K562 (cell line): ENCODE results near the gene ORC5. TPM values are rescaled to one million over a fixed set of nuclear protein-coding genes. Genes with fewer than 3 reads are reported as not detected.

Source experiments
- ARHGAP35 ChIP-seq: fragments of 450-650 bp; IDR thresholded peaks from 2 replicates; pipeline ENCODE4 v1.6.1; 2018; ENCODE audit not compliant: partially characterized antibody
- BCL6 ChIP-seq: fragments of 250-450 bp; sonication (Bioruptor Pico); IDR thresholded peaks from 2 replicates; pipeline ENCODE4 v1.4.0; 2020
- BMI1 ChIP-seq: fragments of 150-350 bp; IDR thresholded peaks from 2 replicates; pipeline ENCODE4 v1.6.1; 2014; ENCODE audit warnings: low read length
- CBFA2T3 ChIP-seq: fragments of 450-650 bp; IDR thresholded peaks from 2 replicates; pipeline ENCODE4 v1.6.1; 2017
- CBX3 ChIP-seq, 2 experiments: IDR thresholded peaks; 1 replicate in 1 of 2; 2 replicates in 1 of 2; pipeline ENCODE4 v1.6.1; 2012; ENCODE audit warnings: inconsistent platforms in 2 of 2, low read length in 2 of 2, borderline replicate concordance in 1 of 2, control low read depth in 1 of 2
- FOXA1 ChIP-seq: fragments of 450-650 bp; IDR thresholded peaks from 2 replicates; pipeline ENCODE4 v1.6.1; 2016; ENCODE audit warnings: mild to moderate bottlenecking, borderline replicate concordance
- L3MBTL2 ChIP-seq: fragments of 450-650 bp; IDR thresholded peaks from 2 replicates; pipeline ENCODE4 v1.6.1; 2016; ENCODE audit warnings: mild to moderate bottlenecking, moderate library complexity
- NCOA2 ChIP-seq, 2 experiments: fragments of 450-650 bp; IDR thresholded peaks; 2 replicates each; pipeline ENCODE4 v1.6.1; 2018; ENCODE audit warnings: mild to moderate bottlenecking in 2 of 2, moderate library complexity in 1 of 2; ENCODE audit not compliant: partially characterized antibody in 2 of 2
- POLR2G ChIP-seq: fragments of 200-400 bp; formaldehyde crosslinking; IDR thresholded peaks from 2 replicates; pipeline ENCODE4 v1.6.1; 2017; ENCODE audit warnings: low read depth, mild to moderate bottlenecking, antibody characterized with exemption, low read length, moderate library complexity
- RBBP5 ChIP-seq: fragments of 200-600 bp; sonication (generic); IDR thresholded peaks from 2 replicates; pipeline ENCODE4 v1.6.1; 2012; ENCODE audit warnings: borderline replicate concordance, mild to moderate bottlenecking, low read length, control low read depth, inconsistent platforms; ENCODE audit not compliant: insufficient read depth, poor library complexity, severe bottlenecking
- RFX5 ChIP-seq: IDR thresholded peaks from 2 replicates; pipeline ENCODE4 v1.6.1; 2011; ENCODE audit warnings: low read depth, mild to moderate bottlenecking, improper control_type of control experiment, low read length
- ZNF212 ChIP-seq: fragments of 450-650 bp; formaldehyde crosslinking; IDR thresholded peaks from 2 replicates; pipeline ENCODE4 v1.4.0; 2020; ENCODE audit warnings: mild to moderate bottlenecking
- ZNF224 ChIP-seq: sonication (generic); formaldehyde crosslinking; IDR thresholded peaks from 2 replicates; pipeline ENCODE4 v1.8.0; 2022; ENCODE audit warnings: mild to moderate bottlenecking, missing genetic modification reagents
- ZSCAN29 ChIP-seq: fragments of 450-650 bp; IDR thresholded peaks from 2 replicates; pipeline ENCODE4 v1.6.1; 2017
- ZZZ3 ChIP-seq: fragments of 450-650 bp; IDR thresholded peaks from 2 replicates; pipeline ENCODE4 v1.6.1; 2016; ENCODE audit warnings: antibody characterized with exemption, mild to moderate bottlenecking, moderate library complexity
- polyA plus RNA-seq, 8 experiments: library from polyadenylated mRNA; depleted of rRNA in 4 of 8; stranded (reverse) in 5 of 8; unstranded in 3 of 8; fragments of >200 nt; fragmentation: Nextera tagmentation in 2 of 8; fragmentation: Illumina TruSeq in 1 of 8; extraction: Ambion mirVana in 2 of 8; extraction: Trizol in 1 of 8; gene quantifications; 2 replicates each; pipeline versions ENCODE4 v1.2.1 to v1.2.3, GENCODE V29; 2011 to 2014; ENCODE audit warnings: inconsistent platforms in 1 of 8, missing spikeins in 1 of 8
- total RNA-seq, 7 experiments: library from RNA; depleted of rRNA in 6 of 7; stranded (reverse); fragments of >200 nt in 6 of 7; fragmentation: Illumina TruSeq in 2 of 7; extraction: Trizol in 2 of 7; gene quantifications; 2 replicates each; pipeline versions ENCODE4 v1.2.1 to v1.2.3, GENCODE V29; 2011 to 2021; ENCODE audit warnings: low replicate concordance in 1 of 7
- TF ChIP-seq, protein P1 (sequence below): fragments of 450-650 bp; conservative IDR thresholded peaks from 2 replicates; pipeline ENCODE4 v1.6.1; 2016; ENCODE audit warnings: missing genetic modification characterization, low read depth, mild to moderate bottlenecking, missing compliant biosample characterization, moderate library complexity
- TF ChIP-seq, protein P2 (sequence below), 2 experiments: fragments of 450-650 bp in 1 of 2; sonication (generic) in 1 of 2; formaldehyde crosslinking in 1 of 2; IDR thresholded peaks; 2 replicates each; pipeline versions ENCODE4 v1.7.1 to v1.9.0; 2016 to 2022; ENCODE audit warnings: inconsistent platforms in 1 of 2, mild to moderate bottlenecking in 1 of 2, missing genetic modification reagents in 1 of 2
- TF ChIP-seq, protein P3 (sequence below): fragments of 450-650 bp; formaldehyde crosslinking; IDR thresholded peaks from 2 replicates; pipeline ENCODE4 v1.4.0; 2022; ENCODE audit warnings: missing genetic modification characterization

The ORC5 gene
- total and polyA plus RNA-seq, 9 of the 15 experiments (the other 6 are each of a cell fraction or from before 2014, with no cell fraction given): 29.8 to 136 (median 54.8) TPM

DNA sequence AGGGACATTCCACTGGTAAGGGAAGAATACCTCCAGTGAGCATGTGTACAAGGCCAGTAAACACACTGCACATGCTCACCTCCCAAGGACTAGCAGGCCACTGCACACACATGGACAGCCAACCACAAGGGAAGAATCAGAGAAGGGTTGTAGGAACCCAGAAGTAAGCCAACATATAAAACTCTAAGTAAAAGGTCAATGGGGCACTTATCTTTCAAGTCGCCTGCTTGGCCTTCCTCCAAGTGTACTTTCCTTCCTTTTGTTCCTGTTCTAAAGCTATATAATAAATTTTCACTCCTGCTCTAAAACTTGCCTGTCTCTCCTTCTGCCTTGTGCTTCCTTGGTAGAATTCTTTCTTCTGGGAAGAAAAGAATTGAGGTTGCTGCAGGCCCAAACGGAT, 33.0 kb downstream of the ORC5 start (continued):
- TF ChIP-seq RFX5: no peak
- no peak for TF ChIP-seq RBBP5
- TF ChIP-seq ZSCAN29: no peak
- TF ChIP-seq, protein P1, sequence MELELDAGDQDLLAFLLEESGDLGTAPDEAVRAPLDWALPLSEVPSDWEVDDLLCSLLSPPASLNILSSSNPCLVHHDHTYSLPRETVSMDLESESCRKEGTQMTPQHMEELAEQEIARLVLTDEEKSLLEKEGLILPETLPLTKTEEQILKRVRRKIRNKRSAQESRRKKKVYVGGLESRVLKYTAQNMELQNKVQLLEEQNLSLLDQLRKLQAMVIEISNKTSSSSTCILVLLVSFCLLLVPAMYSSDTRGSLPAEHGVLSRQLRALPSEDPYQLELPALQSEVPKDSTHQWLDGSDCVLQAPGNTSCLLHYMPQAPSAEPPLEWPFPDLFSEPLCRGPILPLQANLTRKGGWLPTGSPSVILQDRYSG (tag): no peak
- no peak for TF ChIP-seq NCOA2 (IDR thresholded peaks at IDR 0.05; ENCODE audit: partially characterized antibody in 2 of 2)
- no peak for TF ChIP-seq ZZZ3
- TF ChIP-seq ZNF212 (CRISPR knock-in tag): no peak
- TF ChIP-seq, protein P2, sequence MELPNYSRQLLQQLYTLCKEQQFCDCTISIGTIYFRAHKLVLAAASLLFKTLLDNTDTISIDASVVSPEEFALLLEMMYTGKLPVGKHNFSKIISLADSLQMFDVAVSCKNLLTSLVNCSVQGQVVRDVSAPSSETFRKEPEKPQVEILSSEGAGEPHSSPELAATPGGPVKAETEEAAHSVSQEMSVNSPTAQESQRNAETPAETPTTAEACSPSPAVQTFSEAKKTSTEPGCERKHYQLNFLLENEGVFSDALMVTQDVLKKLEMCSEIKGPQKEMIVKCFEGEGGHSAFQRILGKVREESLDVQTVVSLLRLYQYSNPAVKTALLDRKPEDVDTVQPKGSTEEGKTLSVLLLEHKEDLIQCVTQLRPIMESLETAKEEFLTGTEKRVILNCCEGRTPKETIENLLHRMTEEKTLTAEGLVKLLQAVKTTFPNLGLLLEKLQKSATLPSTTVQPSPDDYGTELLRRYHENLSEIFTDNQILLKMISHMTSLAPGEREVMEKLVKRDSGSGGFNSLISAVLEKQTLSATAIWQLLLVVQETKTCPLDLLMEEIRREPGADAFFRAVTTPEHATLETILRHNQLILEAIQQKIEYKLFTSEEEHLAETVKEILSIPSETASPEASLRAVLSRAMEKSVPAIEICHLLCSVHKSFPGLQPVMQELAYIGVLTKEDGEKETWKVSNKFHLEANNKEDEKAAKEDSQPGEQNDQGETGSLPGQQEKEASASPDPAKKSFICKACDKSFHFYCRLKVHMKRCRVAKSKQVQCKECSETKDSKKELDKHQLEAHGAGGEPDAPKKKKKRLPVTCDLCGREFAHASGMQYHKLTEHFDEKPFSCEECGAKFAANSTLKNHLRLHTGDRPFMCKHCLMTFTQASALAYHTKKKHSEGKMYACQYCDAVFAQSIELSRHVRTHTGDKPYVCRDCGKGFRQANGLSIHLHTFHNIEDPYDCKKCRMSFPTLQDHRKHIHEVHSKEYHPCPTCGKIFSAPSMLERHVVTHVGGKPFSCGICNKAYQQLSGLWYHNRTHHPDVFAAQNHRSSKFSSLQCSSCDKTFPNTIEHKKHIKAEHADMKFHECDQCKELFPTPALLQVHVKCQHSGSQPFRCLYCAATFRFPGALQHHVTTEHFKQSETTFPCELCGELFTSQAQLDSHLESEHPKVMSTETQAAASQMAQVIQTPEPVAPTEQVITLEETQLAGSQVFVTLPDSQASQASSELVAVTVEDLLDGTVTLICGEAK (IDR thresholded peaks at IDR 0.05): no peak
- TF ChIP-seq, protein P2 (CRISPR knock-in tag; IDR thresholded peaks at IDR 0.05): no peak
- TF ChIP-seq FOXA1: no peak
- no peak for TF ChIP-seq BCL6
- TF ChIP-seq L3MBTL2: peak; percentile 30; the same call in 1 of the 2 replicates
- no peak for TF ChIP-seq POLR2G
- TF ChIP-seq ARHGAP35: no peak
- TF ChIP-seq, protein P3, sequence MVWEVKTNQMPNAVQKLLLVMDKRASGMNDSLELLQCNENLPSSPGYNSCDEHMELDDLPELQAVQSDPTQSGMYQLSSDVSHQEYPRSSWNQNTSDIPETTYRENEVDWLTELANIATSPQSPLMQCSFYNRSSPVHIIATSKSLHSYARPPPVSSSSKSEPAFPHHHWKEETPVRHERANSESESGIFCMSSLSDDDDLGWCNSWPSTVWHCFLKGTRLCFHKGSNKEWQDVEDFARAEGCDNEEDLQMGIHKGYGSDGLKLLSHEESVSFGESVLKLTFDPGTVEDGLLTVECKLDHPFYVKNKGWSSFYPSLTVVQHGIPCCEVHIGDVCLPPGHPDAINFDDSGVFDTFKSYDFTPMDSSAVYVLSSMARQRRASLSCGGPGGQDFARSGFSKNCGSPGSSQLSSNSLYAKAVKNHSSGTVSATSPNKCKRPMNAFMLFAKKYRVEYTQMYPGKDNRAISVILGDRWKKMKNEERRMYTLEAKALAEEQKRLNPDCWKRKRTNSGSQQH (CRISPR knock-in tag): no peak
- TF ChIP-seq BMI1: no peak
- no peak for TF ChIP-seq ZNF224 (CRISPR knock-in tag)
- peak; percentile 63 for TF ChIP-seq CBFA2T3
- peak in 1 of 2 experiments; percentile 46; a peak in 1 of 3 replicates for TF ChIP-seq CBX3 (IDR thresholded peaks at IDR 0.05; ENCODE audit: borderline replicate concordance in 1 of 2, low read length in 2 of 2)
